ENCODE data around the gene ACO2.

GRCh38 chr22:41540365-41540764 is 71.4 kb downstream of the ACO2 start:
- no peak for TF ChIP-seq STAT5B (CRISPR knock-in tag; IDR thresholded peaks at IDR 0.05)
- TF ChIP-seq MXD4 (CRISPR knock-in tag; IDR thresholded peaks at IDR 0.05), result no peak
- TF ChIP-seq FOXJ3 (CRISPR knock-in tag; IDR thresholded peaks at IDR 0.05; ENCODE audit: borderline replicate concordance), result no peak

Measured in HepG2 (cell line).